PC-3 (cell line): Measurements from ENCODE around the gene GNGT1. TPM values are rescaled to one million over a fixed set of nuclear protein-coding genes. Genes with fewer than 3 reads are reported as not detected.

ENCODE experiments used
- ATAC-seq: fragments of 200-7000 bp; cut with Tn5 transposase; 2 replicates; pipeline ENCODE4 v1.9.1; 2020; ENCODE audit warnings: mild to moderate bottlenecking, moderate library complexity
- BruUV-seq: library from RNA; stranded (reverse); fragments of 400-500 nt; replicated peaks from 2 replicates; lab custom pipeline; 2021; lab: Mats Ljungman, UMichigan
- CTCF ChIA-PET: fragments of 300-600 bp; sonication (Branson Sonifier 250); formaldehyde crosslinking; loops from one replicate; lab custom pipeline; 2022; ENCODE audit warnings: antibody characterized with exemption; lab: Charles Lee
- POLR2A ChIA-PET: fragments of 300-600 bp; sonication (Branson Sonifier 250); formaldehyde crosslinking; loops from one replicate; lab custom pipeline; 2022; ENCODE audit warnings: antibody characterized with exemption; ENCODE audit not compliant: unreplicated experiment; lab: Charles Lee
- DNase-seq: peaks from one replicate; pipeline ENCODE4 v3.0.0-alpha.2; 2015
- H2AFZ ChIP-seq: fragments of 300-600 bp; sonication (generic); 2 replicates; pipeline ENCODE4 v1.6.0; 2016; ENCODE audit warnings: antibody characterized with exemption, low read length
- H3F3A ChIP-seq: fragments of 300-600 bp; sonication (generic); one replicate; pipeline ENCODE4 v1.6.0; 2017; ENCODE audit warnings: antibody characterized with exemption, low read length, control low read depth, mild to moderate bottlenecking; ENCODE audit not compliant: unreplicated experiment
- H3K27ac ChIP-seq: fragments of 300-600 bp; sonication (generic); 2 replicates; pipeline ENCODE4 v1.5.1; 2016; ENCODE audit warnings: mild to moderate bottlenecking, low read length
- H3K27me3 ChIP-seq: fragments of 300-600 bp; sonication (generic); 2 replicates; pipeline ENCODE4 v1.6.1; 2016; ENCODE audit warnings: low read length, mixed read lengths
- H3K36me3 ChIP-seq: fragments of 300-600 bp; sonication (generic); 2 replicates; pipeline ENCODE4 v1.6.1; 2016; ENCODE audit warnings: low read depth, mixed run types, low read length, mixed read lengths
- H3K4me1 ChIP-seq: fragments of 300-600 bp; sonication (generic); 2 replicates; pipeline ENCODE4 v1.5.1; 2016; ENCODE audit warnings: low read length; ENCODE audit not compliant: insufficient read depth
- H3K4me2 ChIP-seq: fragments of 300-600 bp; sonication (generic); 2 replicates; pipeline ENCODE4 v1.6.0; 2016; ENCODE audit warnings: low read length
- H3K4me3 ChIP-seq: fragments of 300-600 bp; sonication (generic); 2 replicates; pipeline ENCODE4 v1.5.1; 2016; ENCODE audit warnings: mild to moderate bottlenecking, low read length, mixed read lengths
- H3K79me2 ChIP-seq: fragments of 300-600 bp; sonication (generic); 2 replicates; pipeline ENCODE4 v1.6.1; 2017; ENCODE audit warnings: low read length, mixed read lengths
- H3K9ac ChIP-seq: fragments of 300-600 bp; sonication (generic); 2 replicates; pipeline ENCODE4 v1.6.0; 2016; ENCODE audit warnings: mild to moderate bottlenecking, low read length
- H3K9me2 ChIP-seq: fragments of 300-600 bp; sonication (generic); replicated peaks from 2 replicates; pipeline ENCODE4 v1.6.1; 2016; ENCODE audit warnings: mixed run types, low read length, mixed read lengths
- H3K9me3 ChIP-seq: fragments of 300-600 bp; sonication (generic); 2 replicates; pipeline ENCODE4 v1.6.1; 2016; ENCODE audit warnings: low read length, mixed read lengths
- H4K20me1 ChIP-seq: fragments of 300-600 bp; sonication (generic); 2 replicates; pipeline ENCODE4 v1.6.1; 2016; ENCODE audit warnings: low read length, mixed read lengths
- EZH2 ChIP-seq: fragments of 300-600 bp; sonication (generic); IDR thresholded peaks from one replicate; pipeline ENCODE4 v1.6.1; 2017; ENCODE audit warnings: antibody characterized with exemption, mild to moderate bottlenecking, low read length; ENCODE audit not compliant: unreplicated experiment
- EZH2phosphoT487 ChIP-seq: fragments of 300-600 bp; sonication (generic); IDR thresholded peaks from 2 replicates; pipeline ENCODE4 v1.6.1; 2018; ENCODE audit warnings: mild to moderate bottlenecking, antibody characterized with exemption, low read length, borderline replicate concordance
- intact Hi-C: fragments of 100-400 bp; cut with micrococcal nuclease; formaldehyde crosslinking; loops from 2 replicates; pipeline ENCODE4 v1.9.0; 2023
- total RNA-seq: library from RNA; depleted of rRNA; stranded (reverse); fragments of >200 nt; gene quantifications from 2 replicates; pipeline ENCODE4 v1.2.3, GENCODE V29; 2014
- TF ChIP-seq, protein P1 (sequence below): fragments of 300-600 bp; sonication (generic); conservative IDR thresholded peaks from 2 replicates; pipeline ENCODE4 v1.5.1; 2017; ENCODE audit warnings: antibody characterized with exemption, low read depth, mild to moderate bottlenecking, low read length

The GNGT1 gene
- total RNA-seq, 1 experiment from 2014 or later, result not detected

DNA sequence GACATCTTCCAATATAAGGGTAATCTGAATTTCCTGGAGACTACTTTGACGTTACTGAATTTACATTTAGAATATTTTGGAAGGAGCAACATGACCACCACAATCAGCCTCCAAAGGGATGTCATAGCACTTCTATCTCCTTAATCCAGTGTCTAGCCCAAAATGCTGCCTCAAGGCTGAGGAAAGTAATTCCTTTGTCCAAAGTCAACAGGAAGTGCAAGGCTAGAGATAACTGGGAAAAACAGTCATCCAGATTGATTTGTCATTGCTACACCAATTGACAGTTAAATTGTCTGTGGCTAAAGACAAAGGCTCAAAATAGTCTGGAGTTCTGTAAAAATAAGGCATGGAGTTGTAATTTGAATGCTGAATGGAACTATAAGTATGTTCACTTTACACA is 11.9 kb upstream of the GNGT1 start:
- peak; percentile 30 for DNase-seq

DNA sequence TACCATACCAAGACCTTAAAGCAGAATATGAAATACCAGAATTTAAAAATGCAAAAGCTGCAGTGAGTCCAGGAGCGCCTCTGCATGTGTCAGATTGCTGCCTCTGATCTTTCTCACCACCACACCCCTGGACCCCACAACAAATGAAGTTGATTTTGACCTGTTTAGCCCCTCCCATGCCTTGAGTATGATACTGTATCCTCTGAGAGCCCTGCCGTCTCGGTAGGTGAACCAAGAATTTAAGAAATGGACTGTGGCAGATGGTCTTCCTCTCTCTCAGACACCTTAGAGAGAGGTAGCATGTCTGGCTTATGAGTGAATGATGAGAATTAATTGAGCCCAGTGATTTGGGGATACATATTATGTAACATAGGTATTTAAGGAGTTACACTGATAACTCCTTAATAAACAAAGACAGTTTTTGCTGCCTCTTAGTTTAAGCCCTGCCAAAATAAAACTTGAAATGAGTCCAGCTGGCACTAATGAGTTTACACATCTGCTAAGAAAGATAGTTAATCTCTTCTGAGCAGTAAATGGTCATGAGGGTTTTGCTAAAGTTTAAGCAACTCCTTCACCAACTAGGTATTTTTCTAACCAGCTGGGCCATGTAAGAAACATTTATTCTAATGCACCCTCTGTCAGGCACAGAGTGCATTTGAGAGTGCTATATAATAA is 11.3 kb upstream of the GNGT1 start:
- no peaks in the 10 kb centered on the region for H3F3A ChIP-seq
- no peak overlapping the region for H3K4me2 ChIP-seq
- H3K9me2 ChIP-seq, result no peaks in the 10 kb centered on the region
- H3K36me3 ChIP-seq, result no peaks in the 10 kb centered on the region
- ATAC-seq, result no peak
- H3K79me2 ChIP-seq, result no peaks in the 10 kb centered on the region
- no peaks in the 10 kb centered on the region for H3K9me3 ChIP-seq
- H3K27ac ChIP-seq, result no peak overlapping the region
- no peak overlapping the region for H3K4me3 ChIP-seq
- no peak overlapping the region for H3K9ac ChIP-seq
- POLR2A ChIA-PET, result no interaction called here
- CTCF ChIA-PET, result no interaction called here
- TF ChIP-seq, protein P1, sequence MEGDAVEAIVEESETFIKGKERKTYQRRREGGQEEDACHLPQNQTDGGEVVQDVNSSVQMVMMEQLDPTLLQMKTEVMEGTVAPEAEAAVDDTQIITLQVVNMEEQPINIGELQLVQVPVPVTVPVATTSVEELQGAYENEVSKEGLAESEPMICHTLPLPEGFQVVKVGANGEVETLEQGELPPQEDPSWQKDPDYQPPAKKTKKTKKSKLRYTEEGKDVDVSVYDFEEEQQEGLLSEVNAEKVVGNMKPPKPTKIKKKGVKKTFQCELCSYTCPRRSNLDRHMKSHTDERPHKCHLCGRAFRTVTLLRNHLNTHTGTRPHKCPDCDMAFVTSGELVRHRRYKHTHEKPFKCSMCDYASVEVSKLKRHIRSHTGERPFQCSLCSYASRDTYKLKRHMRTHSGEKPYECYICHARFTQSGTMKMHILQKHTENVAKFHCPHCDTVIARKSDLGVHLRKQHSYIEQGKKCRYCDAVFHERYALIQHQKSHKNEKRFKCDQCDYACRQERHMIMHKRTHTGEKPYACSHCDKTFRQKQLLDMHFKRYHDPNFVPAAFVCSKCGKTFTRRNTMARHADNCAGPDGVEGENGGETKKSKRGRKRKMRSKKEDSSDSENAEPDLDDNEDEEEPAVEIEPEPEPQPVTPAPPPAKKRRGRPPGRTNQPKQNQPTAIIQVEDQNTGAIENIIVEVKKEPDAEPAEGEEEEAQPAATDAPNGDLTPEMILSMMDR, result no peak
- TF ChIP-seq EZH2phosphoT487 (no peak), EZH2 (no peak)
- H3K27me3 ChIP-seq, result no peaks in the 10 kb centered on the region
- intact Hi-C loops, result no loop called here
- no peak for DNase-seq
- H3K4me1 ChIP-seq, result peaks cover 5% of the 10 kb centered on the region; the same call in 1 of the 2 replicates
- no TSS peak for BruUV-seq
- no peak overlapping the region for H2AFZ ChIP-seq
- no peaks in the 10 kb centered on the region for H4K20me1 ChIP-seq

More for the DNA sequence above, 11.9 kb upstream of the GNGT1 start:
- Histone ChIP-seq H3F3A (no peaks in the 10 kb centered on the region), H3K9me2 (no peaks in the 10 kb centered on the region), H4K20me1 (no peaks in the 10 kb centered on the region), H3K27me3 (no peaks in the 10 kb centered on the region), H3K27ac (no peak overlapping the region), H3K4me1 (peaks cover 5% of the 10 kb centered on the region; the same call in 1 of the 2 replicates), H2AFZ (no peak overlapping the region), H3K9ac (no peak overlapping the region), H3K9me3 (no peaks in the 10 kb centered on the region), H3K79me2 (no peaks in the 10 kb centered on the region), H3K4me3 (no peak overlapping the region), H3K36me3 (no peaks in the 10 kb centered on the region), H3K4me2 (no peak overlapping the region)
- ChIA-PET CTCF (no interaction called here), POLR2A (no interaction called here)
- no TSS peak for BruUV-seq
- TF ChIP-seq, protein P1, result no peak
- TF ChIP-seq EZH2phosphoT487, result no peak
- TF ChIP-seq EZH2, result no peak
- ATAC-seq, result no peak
- intact Hi-C loops, result no loop called here
